ENCODE measurements around the gene IL18R1.
A peak's percentile ranks its signal among the peaks of the same experiment; 100 is the strongest.

IL18R1 gene, protein sequence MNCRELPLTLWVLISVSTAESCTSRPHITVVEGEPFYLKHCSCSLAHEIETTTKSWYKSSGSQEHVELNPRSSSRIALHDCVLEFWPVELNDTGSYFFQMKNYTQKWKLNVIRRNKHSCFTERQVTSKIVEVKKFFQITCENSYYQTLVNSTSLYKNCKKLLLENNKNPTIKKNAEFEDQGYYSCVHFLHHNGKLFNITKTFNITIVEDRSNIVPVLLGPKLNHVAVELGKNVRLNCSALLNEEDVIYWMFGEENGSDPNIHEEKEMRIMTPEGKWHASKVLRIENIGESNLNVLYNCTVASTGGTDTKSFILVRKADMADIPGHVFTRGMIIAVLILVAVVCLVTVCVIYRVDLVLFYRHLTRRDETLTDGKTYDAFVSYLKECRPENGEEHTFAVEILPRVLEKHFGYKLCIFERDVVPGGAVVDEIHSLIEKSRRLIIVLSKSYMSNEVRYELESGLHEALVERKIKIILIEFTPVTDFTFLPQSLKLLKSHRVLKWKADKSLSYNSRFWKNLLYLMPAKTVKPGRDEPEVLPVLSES

DNA sequence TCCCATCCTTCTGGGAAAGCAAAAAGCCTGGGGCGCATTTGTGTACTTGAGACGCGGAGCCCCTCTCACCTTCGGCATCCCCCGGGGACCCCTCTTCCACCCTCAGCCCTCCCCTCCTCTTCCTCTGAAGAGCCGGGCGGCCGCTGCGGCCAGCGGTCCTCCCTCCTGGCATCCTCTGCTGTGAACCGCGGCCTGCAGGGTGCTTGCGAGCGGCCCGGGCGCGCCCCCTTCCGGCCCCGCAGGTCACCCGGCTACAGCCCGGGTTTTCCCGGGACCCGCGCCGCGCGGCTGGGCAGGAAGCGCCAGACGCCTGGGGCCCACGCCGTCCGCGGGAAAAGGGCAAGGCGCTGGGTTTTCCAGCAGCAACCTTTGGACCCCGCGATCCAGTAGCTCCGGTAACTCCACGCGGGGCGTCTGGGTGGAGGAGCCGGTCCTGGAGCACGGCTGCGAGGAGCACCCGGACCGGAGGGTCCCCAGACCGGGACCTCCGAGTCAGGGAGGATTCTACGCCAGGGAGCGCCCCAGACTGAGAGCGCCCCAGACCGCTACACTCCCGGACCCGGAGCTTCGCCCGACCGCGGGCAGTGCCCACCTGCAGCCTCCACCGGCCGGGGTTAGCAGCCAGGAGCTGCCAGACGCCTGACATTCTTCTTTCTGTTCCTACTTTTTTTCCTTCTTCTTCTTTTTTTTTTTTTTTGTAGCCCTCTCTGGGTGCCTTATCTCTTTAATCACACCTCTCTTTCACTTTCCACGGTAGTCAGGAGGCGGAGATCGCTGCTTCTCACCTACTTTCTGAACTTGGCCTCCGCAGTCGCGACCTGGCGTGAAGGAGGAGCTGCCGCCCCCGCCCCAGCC is at the start of gene IL18R1:
Gene IL18R1, plus strand, starts transcription at position 271 of the 855 bp plus-strand sequence. CDS start 6,865 bp downstream, outside the sequence.
- H3K27ac ChIP-seq (ENCODE audit: low read depth, low read length) = peak within 1 kb of the TSS; percentile 16

DNA sequence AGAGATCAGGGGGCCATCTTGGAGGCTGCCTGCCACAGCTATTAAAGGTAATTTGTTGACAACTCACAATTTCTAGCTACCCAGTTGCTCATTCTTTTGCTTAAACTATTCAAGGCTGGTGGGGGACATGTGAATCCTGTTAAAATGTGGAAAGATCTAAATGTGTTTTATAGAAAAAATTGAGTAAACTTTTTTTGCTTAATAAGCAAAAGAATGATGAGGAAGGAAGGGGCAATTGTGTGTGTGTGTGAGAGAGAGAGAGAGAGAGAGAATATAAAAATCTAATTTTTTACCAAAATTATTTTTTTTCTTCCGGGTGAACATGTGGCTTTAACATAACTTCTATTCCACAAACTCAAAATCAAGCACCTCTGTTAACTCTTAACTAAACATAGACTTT is 49.5 kb upstream of the IL18R1 start:
- Histone ChIP-seq H3K9ac (ENCODE audit: low read length in 5 of 5) (no peak overlapping the region), H3K36me3 (ENCODE audit: control insufficient read depth in 5 of 5, insufficient read depth in 5 of 5, low read length in 5 of 5) (no peaks in the 10 kb centered on the region), H3K9me3 (ENCODE audit: control insufficient read depth in 5 of 5, low read length in 5 of 5) (no peaks in the 10 kb centered on the region), H3K27me3 (ENCODE audit: control insufficient read depth in 5 of 5, insufficient read depth in 4 of 5, low read length in 5 of 5) (peaks cover 0 to 10% (median 0%) of the 10 kb centered on the region in 5 donors), H3K4me3 (ENCODE audit: low read depth in 1 of 5, low read length in 5 of 5) (no peak overlapping the region), H3K27ac (ENCODE audit: low read depth, low read length) (no peak overlapping the region), H3K4me1 (ENCODE audit: control insufficient read depth in 5 of 5, insufficient read depth in 5 of 5, low read length in 5 of 5) (no peaks in the 10 kb centered on the region)

More for the DNA sequence above, at the start of gene IL18R1:
- Histone ChIP-seq H3K4me3 (ENCODE audit: low read depth in 1 of 5, low read length in 5 of 5) (peak within 1 kb of the TSS; percentile 44 to 76 (median 72)), H3K36me3 (ENCODE audit: control insufficient read depth in 5 of 5, insufficient read depth in 5 of 5, low read length in 5 of 5) (no peaks in the 10 kb centered on the region), H3K9ac (ENCODE audit: low read length in 5 of 5) (peak within 1 kb of the TSS in 4 of 5 donors; percentile 66 to 84 (median 81)), H3K4me1 (ENCODE audit: control insufficient read depth in 5 of 5, insufficient read depth in 5 of 5, low read length in 5 of 5) (peaks cover 0 to 9% (median 4%) of the 10 kb centered on the region in 5 donors), H3K27me3 (ENCODE audit: control insufficient read depth in 5 of 5, insufficient read depth in 4 of 5, low read length in 5 of 5) (no peaks in the 10 kb centered on the region), H3K9me3 (ENCODE audit: control insufficient read depth in 5 of 5, low read length in 5 of 5) (no peaks in the 10 kb centered on the region)

DNA sequence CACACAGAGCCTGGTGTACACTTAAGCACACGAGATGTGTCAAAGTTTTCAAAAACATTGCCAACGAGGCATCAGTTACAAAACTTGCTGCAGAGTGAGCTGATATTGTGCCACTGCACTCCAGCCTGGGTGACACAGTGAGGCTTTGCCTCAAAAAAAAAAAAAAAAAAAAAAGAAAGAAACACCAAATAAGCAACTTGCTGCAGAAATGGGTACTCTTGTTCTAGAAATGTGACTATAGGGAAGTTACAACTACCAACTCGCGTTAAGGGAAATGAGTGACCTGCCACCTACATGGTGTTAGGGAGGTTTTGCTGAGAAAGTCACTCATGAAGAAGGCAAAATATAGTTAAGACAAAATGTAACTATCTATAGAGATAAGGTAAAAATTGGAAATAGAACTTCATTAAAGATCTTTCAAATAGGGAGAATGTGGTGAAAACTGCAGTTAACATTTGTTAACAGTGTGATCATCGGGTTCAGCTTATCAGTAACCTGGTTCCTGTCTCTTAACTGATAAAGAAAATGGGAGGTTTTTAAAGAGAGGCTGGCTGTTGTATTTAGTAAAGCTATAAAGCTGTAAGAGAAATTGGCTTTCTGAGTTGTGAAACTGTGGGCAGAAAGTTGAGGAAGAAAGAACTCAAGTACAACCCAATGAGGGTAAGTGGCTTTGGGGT is 44.5 kb upstream of the IL18R1 start, which contains the start of gene IL1RL1:
Gene IL1RL1, plus strand, starts transcription at position 600 of the 677 bp plus-strand sequence. CDS start 26,702 bp downstream, outside the sequence.
- H3K36me3 ChIP-seq (ENCODE audit: control insufficient read depth in 5 of 5, insufficient read depth in 5 of 5, low read length in 5 of 5) = no peaks in the 10 kb centered on the region
- H3K27ac ChIP-seq (ENCODE audit: low read depth, low read length) = no peak within 1 kb of the TSS
- H3K4me3 ChIP-seq (ENCODE audit: low read depth in 1 of 5, low read length in 5 of 5) = no peak within 1 kb of the TSS
- H3K9me3 ChIP-seq (ENCODE audit: control insufficient read depth in 5 of 5, low read length in 5 of 5) = no peaks in the 10 kb centered on the region
- H3K4me1 ChIP-seq (ENCODE audit: control insufficient read depth in 5 of 5, insufficient read depth in 5 of 5, low read length in 5 of 5) = no peaks in the 10 kb centered on the region
- H3K27me3 ChIP-seq (ENCODE audit: control insufficient read depth in 5 of 5, insufficient read depth in 4 of 5, low read length in 5 of 5) = peaks cover 0 to 4% (median 0%) of the 10 kb centered on the region in 5 donors
- H3K9ac ChIP-seq (ENCODE audit: low read length in 5 of 5) = no peak within 1 kb of the TSS

DNA sequence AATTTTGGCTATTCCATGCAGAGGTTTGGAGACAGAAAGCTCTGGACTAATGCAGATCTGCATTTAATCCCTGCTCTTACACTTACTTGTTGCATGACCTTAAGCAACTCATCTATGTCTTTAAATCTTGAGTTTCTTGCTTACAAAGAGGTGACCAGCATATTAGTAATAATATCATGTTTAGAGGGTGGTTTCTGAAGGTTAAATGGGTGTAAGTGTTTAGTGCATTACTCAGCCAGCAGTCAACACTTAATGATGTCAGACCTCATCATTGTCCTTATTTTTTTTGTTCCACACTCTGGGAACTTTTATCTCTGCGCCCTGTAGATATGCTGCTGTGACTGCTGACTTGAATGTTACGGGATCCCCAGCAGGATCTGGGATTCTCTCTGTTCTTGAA is 42.6 kb upstream of the IL18R1 start:
- Histone ChIP-seq H3K27me3 (ENCODE audit: control insufficient read depth in 5 of 5, insufficient read depth in 4 of 5, low read length in 5 of 5) (peaks cover 0 to 4% (median 0%) of the 10 kb centered on the region in 5 donors), H3K9ac (ENCODE audit: low read length in 5 of 5) (no peak overlapping the region), H3K9me3 (ENCODE audit: control insufficient read depth in 5 of 5, low read length in 5 of 5) (no peaks in the 10 kb centered on the region), H3K27ac (ENCODE audit: low read depth, low read length) (no peak overlapping the region), H3K4me3 (ENCODE audit: low read depth in 1 of 5, low read length in 5 of 5) (no peak overlapping the region), H3K4me1 (ENCODE audit: control insufficient read depth in 5 of 5, insufficient read depth in 5 of 5, low read length in 5 of 5) (no peaks in the 10 kb centered on the region), H3K36me3 (ENCODE audit: control insufficient read depth in 5 of 5, insufficient read depth in 5 of 5, low read length in 5 of 5) (no peaks in the 10 kb centered on the region)

DNA sequence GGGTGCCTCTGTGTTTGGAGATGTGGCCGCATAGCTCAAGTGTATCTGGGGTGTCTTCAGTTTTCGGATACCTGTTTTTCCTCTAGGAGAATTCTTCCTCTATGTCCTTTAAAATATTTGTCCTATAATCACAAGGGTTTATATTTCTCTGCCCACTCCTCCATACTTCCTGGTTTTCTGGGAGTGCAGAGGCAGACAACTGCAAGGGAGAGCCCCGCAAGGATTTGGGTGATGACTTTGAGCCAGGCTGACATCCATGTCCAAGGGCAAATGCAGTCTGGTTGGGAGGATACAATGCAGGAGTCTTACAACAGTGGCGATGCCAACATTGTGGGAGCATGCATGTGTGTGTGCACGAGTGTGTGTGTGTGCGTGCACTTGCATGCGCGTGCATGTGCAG is 42.1 kb upstream of the IL18R1 start:
- Histone ChIP-seq H3K9me3 (ENCODE audit: control insufficient read depth in 5 of 5, low read length in 5 of 5) (no peaks in the 10 kb centered on the region), H3K9ac (ENCODE audit: low read length in 5 of 5) (no peak overlapping the region), H3K27ac (ENCODE audit: low read depth, low read length) (no peak overlapping the region), H3K4me3 (ENCODE audit: low read depth in 1 of 5, low read length in 5 of 5) (no peak overlapping the region), H3K4me1 (ENCODE audit: control insufficient read depth in 5 of 5, insufficient read depth in 5 of 5, low read length in 5 of 5) (no peaks in the 10 kb centered on the region), H3K36me3 (ENCODE audit: control insufficient read depth in 5 of 5, insufficient read depth in 5 of 5, low read length in 5 of 5) (no peaks in the 10 kb centered on the region), H3K27me3 (ENCODE audit: control insufficient read depth in 5 of 5, insufficient read depth in 4 of 5, low read length in 5 of 5) (no peaks in the 10 kb centered on the region)

DNA sequence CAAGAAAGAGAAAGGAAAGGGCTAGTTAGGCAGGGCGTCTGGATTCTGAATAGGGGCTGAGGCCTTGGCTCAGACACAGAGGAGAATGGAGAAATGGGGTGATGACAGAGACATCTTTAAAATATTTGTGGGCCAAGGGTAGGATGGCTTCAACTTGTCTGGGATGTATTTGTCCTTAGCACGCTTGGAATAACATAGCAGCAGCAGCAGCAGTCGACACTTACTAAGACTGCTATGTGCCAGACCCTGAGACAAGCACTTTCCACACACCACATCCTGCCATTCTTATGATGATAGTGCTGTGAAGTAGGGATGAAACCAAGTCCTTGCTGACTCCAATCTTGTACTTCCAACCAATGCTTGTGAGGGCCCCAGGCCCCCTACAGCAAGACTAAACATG is 41.6 kb upstream of the IL18R1 start:
- H3K27ac ChIP-seq (ENCODE audit: low read depth, low read length) = no peak overlapping the region
- H3K27me3 ChIP-seq (ENCODE audit: control insufficient read depth in 5 of 5, insufficient read depth in 4 of 5, low read length in 5 of 5) = no peaks in the 10 kb centered on the region
- H3K9ac ChIP-seq (ENCODE audit: low read length in 5 of 5) = no peak overlapping the region
- H3K4me1 ChIP-seq (ENCODE audit: control insufficient read depth in 5 of 5, insufficient read depth in 5 of 5, low read length in 5 of 5) = no peaks in the 10 kb centered on the region
- no peaks in the 10 kb centered on the region for H3K36me3 ChIP-seq (ENCODE audit: control insufficient read depth in 5 of 5, insufficient read depth in 5 of 5, low read length in 5 of 5)
- no peak overlapping the region for H3K4me3 ChIP-seq (ENCODE audit: low read depth in 1 of 5, low read length in 5 of 5)
- H3K9me3 ChIP-seq (ENCODE audit: control insufficient read depth in 5 of 5, low read length in 5 of 5) = no peaks in the 10 kb centered on the region

DNA sequence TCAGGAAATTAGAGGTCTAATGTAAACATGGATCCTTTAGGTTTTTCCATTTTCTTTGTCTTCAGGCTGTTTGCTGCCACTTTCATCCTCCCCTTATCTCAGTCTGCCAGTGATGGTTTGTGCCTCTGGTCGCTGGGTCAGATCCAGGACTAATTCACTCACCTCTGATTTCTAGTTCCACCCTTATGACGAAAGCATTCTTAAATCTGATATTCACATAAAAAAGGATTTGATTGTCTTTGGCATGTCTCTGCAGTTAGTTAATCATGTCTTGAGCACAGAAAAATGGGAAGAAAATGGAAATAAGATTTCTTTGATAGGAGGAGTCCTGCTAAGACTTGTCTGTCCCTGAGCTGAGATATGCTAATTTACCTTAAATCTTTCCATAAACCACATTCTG is 39.7 kb upstream of the IL18R1 start:
- Histone ChIP-seq H3K4me3 (ENCODE audit: low read depth in 1 of 5, low read length in 5 of 5) (no peak overlapping the region), H3K9me3 (ENCODE audit: control insufficient read depth in 5 of 5, low read length in 5 of 5) (no peaks in the 10 kb centered on the region), H3K9ac (ENCODE audit: low read length in 5 of 5) (no peak overlapping the region), H3K27me3 (ENCODE audit: control insufficient read depth in 5 of 5, insufficient read depth in 4 of 5, low read length in 5 of 5) (no peaks in the 10 kb centered on the region), H3K27ac (ENCODE audit: low read depth, low read length) (no peak overlapping the region), H3K36me3 (ENCODE audit: control insufficient read depth in 5 of 5, insufficient read depth in 5 of 5, low read length in 5 of 5) (no peaks in the 10 kb centered on the region), H3K4me1 (ENCODE audit: control insufficient read depth in 5 of 5, insufficient read depth in 5 of 5, low read length in 5 of 5) (no peaks in the 10 kb centered on the region)

DNA sequence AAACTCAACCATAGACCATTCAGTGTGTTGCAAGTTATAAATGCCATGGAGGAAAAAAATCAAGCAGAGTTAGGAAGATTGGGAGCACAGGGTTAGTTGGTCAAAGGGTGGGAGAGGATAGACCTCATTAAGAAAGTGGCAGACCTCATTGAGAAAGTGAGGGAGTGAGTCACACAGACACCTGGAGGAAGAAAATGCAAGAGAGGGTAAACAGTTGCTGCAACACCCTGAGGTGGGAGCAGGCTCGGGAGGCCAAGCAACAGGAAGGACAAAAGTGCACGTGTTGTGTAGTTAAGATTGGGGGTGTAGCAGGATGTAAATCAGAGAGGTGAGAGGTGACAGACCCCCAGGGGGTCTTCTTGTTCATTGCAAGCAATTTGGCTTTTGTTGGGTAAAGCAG is 37.9 kb upstream of the IL18R1 start:
- Histone ChIP-seq H3K9me3 (ENCODE audit: control insufficient read depth in 5 of 5, low read length in 5 of 5) (no peaks in the 10 kb centered on the region), H3K27me3 (ENCODE audit: control insufficient read depth in 5 of 5, insufficient read depth in 4 of 5, low read length in 5 of 5) (no peaks in the 10 kb centered on the region), H3K4me3 (ENCODE audit: low read depth in 1 of 5, low read length in 5 of 5) (no peak overlapping the region), H3K4me1 (ENCODE audit: control insufficient read depth in 5 of 5, insufficient read depth in 5 of 5, low read length in 5 of 5) (no peaks in the 10 kb centered on the region), H3K9ac (ENCODE audit: low read length in 5 of 5) (no peak overlapping the region), H3K27ac (ENCODE audit: low read depth, low read length) (no peak overlapping the region), H3K36me3 (ENCODE audit: control insufficient read depth in 5 of 5, insufficient read depth in 5 of 5, low read length in 5 of 5) (no peaks in the 10 kb centered on the region)

DNA sequence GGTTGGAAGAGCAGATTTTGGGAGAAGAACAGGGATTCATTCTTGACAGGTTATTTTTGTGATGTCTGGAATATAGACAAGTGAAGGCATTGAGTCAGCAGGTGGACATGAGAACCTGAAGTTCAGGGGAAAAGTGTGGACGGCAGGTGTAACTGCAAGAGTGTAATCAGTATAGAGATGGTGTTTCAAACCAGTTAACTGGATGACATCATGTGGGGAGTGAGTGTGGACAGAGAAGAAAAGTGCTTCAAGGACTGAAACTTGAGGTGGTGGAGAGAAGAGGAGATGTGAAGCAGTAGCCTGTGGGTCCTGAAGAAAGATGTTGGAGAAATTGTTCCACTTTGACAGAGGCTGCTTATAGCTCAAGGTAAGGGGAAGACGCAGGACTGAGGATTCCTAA is 37.2 kb upstream of the IL18R1 start:
- Histone ChIP-seq H3K4me3 (ENCODE audit: low read depth in 1 of 5, low read length in 5 of 5) (no peak overlapping the region), H3K9ac (ENCODE audit: low read length in 5 of 5) (no peak overlapping the region), H3K4me1 (ENCODE audit: control insufficient read depth in 5 of 5, insufficient read depth in 5 of 5, low read length in 5 of 5) (no peaks in the 10 kb centered on the region), H3K27ac (ENCODE audit: low read depth, low read length) (no peak overlapping the region), H3K27me3 (ENCODE audit: control insufficient read depth in 5 of 5, insufficient read depth in 4 of 5, low read length in 5 of 5) (no peaks in the 10 kb centered on the region), H3K36me3 (ENCODE audit: control insufficient read depth in 5 of 5, insufficient read depth in 5 of 5, low read length in 5 of 5) (no peaks in the 10 kb centered on the region), H3K9me3 (ENCODE audit: control insufficient read depth in 5 of 5, low read length in 5 of 5) (no peaks in the 10 kb centered on the region)

Data from subcutaneous abdominal adipose tissue (tissue), 5 donors.